ENCODE measurements around the gene EXOSC5. TPM values are rescaled to one million over a fixed set of nuclear protein-coding genes. Genes with fewer than 3 reads are reported as not detected.

EXOSC5 gene
- total and polyA plus RNA-seq, 9 of the 15 experiments (the other 6 are each of a cell fraction or from before 2014, with no cell fraction given) = 10.9 to 75.5 (median 37.8) TPM

DNA sequence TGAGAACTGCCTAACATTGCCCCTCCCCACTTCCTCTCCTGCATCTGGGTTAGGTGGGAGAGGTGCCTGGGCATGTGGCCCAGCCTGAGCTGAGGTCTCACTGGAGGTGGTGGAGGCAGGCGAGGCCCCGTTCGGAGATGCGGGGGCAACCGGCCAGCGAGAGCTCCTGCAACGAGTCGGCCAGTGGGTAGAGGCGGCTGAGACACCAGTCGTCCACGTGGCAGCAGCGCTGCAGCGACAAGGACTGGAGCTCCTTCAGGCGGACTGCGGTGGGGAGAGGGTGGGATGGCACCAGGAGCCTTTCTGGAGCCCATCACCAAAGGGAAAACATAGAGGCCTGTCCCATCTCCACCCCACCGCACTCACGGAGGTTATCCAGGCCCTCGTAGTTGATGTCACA is 36.0 kb upstream of the EXOSC5 start:
- ChIA-PET POLR2A (interaction anchor here (0.6 kb wide), 1 partner anchor 65 kb away, joined by 3 read pairs; no protein-coding TSS in a partner anchor), CTCF (ENCODE audit: low intra/inter-chr PET ratio) (no interaction called here)
- intact Hi-C loops (cut with micrococcal nuclease) (loop anchor here (5.0 to 10.0 kb wide), 2 partner anchors 36 to 68 kb away; partner anchors contain the start of genes B9D2, BCKDHA and EXOSC5), in situ Hi-C loops (cut with MboI) (no loop called here)
- Histone ChIP-seq H3K27ac (ENCODE audit: extremely low read depth, low read depth, low read length) (no peak overlapping the region), H3K79me2 (ENCODE audit: control insufficient read depth, insufficient read depth, low read length) (peaks cover 3% of the 10 kb centered on the region; the same call in 1 of the 3 replicates), H4K20me1 (replicated peaks; ENCODE audit: control insufficient read depth, insufficient read depth, low read length) (no peaks in the 10 kb centered on the region; the same call in 1 of the 2 replicates), H3K4me2 (ENCODE audit: insufficient read depth, low read length) (no peak overlapping the region), H2AFZ (ENCODE audit: low read depth, low read length) (no peak overlapping the region), H3K4me1 (replicated peaks in 1 of 2; ENCODE audit: control insufficient read depth in 2 of 2, insufficient read depth in 2 of 2, low read length in 2 of 2) (peaks cover 8 to 29% of the 10 kb centered on the region in 2 experiments; a peak in 4 of 5 replicates), H3K9ac (ENCODE audit: insufficient read depth in 1 of 2, low read depth in 2 of 2, low read length in 2 of 2) (peak overlapping the region in 1 of 2 experiments; percentile 43; a peak in 1 of 4 replicates), H3K4me3 (no peak overlapping the region), H3K9me3 (replicated peaks; ENCODE audit: control insufficient read depth, insufficient read depth, low read depth, low read length) (no peaks in the 10 kb centered on the region), H3K9me1 (ENCODE audit: control insufficient read depth, insufficient read depth, low read length) (no peaks in the 10 kb centered on the region), H3K27me3 (ENCODE audit: control insufficient read depth in 2 of 2, insufficient read depth in 2 of 2, low read length in 2 of 2) (no peaks in the 10 kb centered on the region), H3K36me3 (ENCODE audit: control insufficient read depth, insufficient read depth, low read length) (peaks cover 49% of the 10 kb centered on the region)
- TF ChIP-seq RBFOX2 (IDR thresholded peaks at IDR 0.05; ENCODE audit: low read depth, low read length) (0 out of 2 replicates have a peak, but pooled peaks have one; percentile 15), LCOR (CRISPR knock-in tag; IDR thresholded peaks at IDR 0.05) (no peak), POLR2G (IDR thresholded peaks at IDR 0.05; ENCODE audit: low read depth, low read length) (peak; percentile 62)
- FAIRE-seq (no peak), ATAC-seq (no peak), DNase-seq (ENCODE audit: extremely low read depth in 1 of 4, low spot score in 3 of 4) (no peak)
- WGBS (ENCODE audit: insufficient coverage, low coverage, missing lambda C conversion rate) = 93% methylated on average over 17 of the region's 18 CpGs
- BruUV-seq (replicated peaks) = no TSS peak
